Erythroblast (primary cell): ENCODE data around the gene SMARCC2.

ENCODE experiments used
- GATA1 ChIP-seq: IDR thresholded peaks from 2 replicates; pipeline ENCODE4 v1.6.1; 2011; ENCODE audit warnings: low read depth, mild to moderate bottlenecking, control low read depth, low read length, moderate library complexity
- POLR2A ChIP-seq: IDR thresholded peaks from 2 replicates; pipeline ENCODE4 v1.6.1; 2011; ENCODE audit warnings: mild to moderate bottlenecking, low read length

DNA sequence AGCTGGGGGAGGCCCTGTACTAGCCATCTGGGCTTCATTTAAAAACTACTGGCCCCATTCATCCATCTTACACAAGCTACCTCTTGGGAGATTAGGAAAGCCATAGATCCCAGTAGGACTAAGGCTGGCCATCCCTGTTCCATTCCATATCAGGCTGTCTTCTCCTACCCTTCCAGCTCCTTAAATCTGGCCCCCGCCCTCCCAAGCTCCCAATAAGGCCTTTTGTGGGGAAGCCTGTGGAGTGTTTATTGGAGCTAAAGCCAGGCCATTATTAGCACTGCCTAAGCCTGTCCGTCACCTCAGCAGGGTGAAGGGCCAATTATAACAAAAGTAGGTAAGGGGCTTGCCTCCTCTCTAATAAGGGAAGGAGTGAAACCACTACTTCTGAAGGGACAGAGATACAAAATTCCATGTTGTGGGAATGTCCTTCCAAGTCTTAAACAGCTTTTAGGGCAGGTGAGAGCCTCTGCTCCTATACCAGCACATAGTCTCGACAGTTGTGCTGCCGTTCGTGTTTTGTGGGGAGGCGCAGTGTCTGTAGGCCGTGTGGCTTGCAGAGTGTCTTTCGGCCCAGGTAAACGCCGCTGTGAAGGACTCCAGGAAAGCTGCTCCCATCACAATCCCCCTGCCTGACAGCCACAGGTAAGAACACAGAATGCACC lies 27.5 kb downstream of the SMARCC2 start:
- no peak for TF ChIP-seq GATA1
- no peak for TF ChIP-seq POLR2A
